BJ (cell line): ENCODE data around the gene KLF5. TPM values are rescaled to one million over a fixed set of nuclear protein-coding genes. Genes with fewer than 3 reads are reported as not detected.

Experiments used
- CTCF ChIA-PET: fragments of 350-600 bp; formaldehyde crosslinking; extraction: SDS; loops from one replicate; lab custom pipeline; 2021; ENCODE audit warnings: antibody characterized with exemption, inconsistent platforms; lab: Yijun Ruan, JAX
- POLR2A ChIA-PET: fragments of 300-600 bp; sonication (Branson Sonifier 250); formaldehyde crosslinking; extraction: SDS; loops from one replicate; lab custom pipeline; 2021; ENCODE audit warnings: antibody characterized with exemption; lab: Charles Lee
- DNase-seq: peaks from one replicate; pipeline ENCODE4 v3.0.0-alpha.2; 2011; ENCODE audit warnings: low read depth
- H3K27me3 ChIP-seq: 2 replicates; pipeline ENCODE4 v1.6.0; 2011; ENCODE audit warnings: low read length; ENCODE audit not compliant: control insufficient read depth, insufficient read depth
- H3K36me3 ChIP-seq: 2 replicates; pipeline ENCODE4 v1.5.1; 2011; ENCODE audit warnings: low read length; ENCODE audit not compliant: control insufficient read depth, insufficient read depth
- H3K4me3 ChIP-seq: 2 replicates; pipeline ENCODE4 v1.5.1; 2011; ENCODE audit warnings: low read depth, mild to moderate bottlenecking, control low read depth, low read length
- CTCF ChIP-seq: IDR thresholded peaks from 2 replicates; pipeline ENCODE4 v1.5.1; 2011; ENCODE audit warnings: low read depth, mild to moderate bottlenecking, control low read depth, inconsistent platforms, low read length, moderate library complexity; ENCODE audit not compliant: insufficient read depth
- polyA plus RNA-seq: library from polyadenylated mRNA; depleted of rRNA; stranded (reverse); fragments of >200 nt; gene quantifications from 2 replicates; pipeline ENCODE4 v1.2.3, GENCODE V29; 2011
- small RNA-seq: library from RNA; depleted of rRNA; stranded (forward); fragments of <200 nt; gene quantifications from one replicate; pipeline ENCODE3, GENCODE V24; 2012; ENCODE audit warnings: low replicate concordance, low read depth; ENCODE audit not compliant: insufficient read length

KLF5 gene
- polyA plus RNA-seq, 1 experiment = 26.7 TPM

DNA sequence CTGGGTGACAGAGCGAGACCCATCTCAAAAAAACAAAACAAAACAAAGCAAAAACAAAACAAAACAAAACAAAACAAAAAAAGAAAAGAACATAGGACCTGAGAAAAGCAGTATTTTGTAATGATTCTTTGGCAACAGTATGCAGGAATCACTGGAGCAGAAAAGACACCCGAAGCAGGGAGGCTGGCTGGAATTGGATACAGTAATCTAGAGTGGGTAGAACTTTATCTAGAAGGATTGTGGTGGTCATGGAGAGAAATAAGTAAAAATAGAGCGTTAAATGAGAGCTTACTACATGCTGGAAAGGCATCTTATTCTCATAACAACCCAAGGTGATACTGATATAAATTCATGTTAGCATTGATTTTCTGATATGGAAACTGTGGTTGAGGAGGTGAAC, 51.2 kb downstream of the KLF5 start:
- no peak for DNase-seq
- Histone ChIP-seq H3K36me3 (no peaks in the 10 kb centered on the region), H3K27me3 (no peaks in the 10 kb centered on the region), H3K4me3 (no peak overlapping the region)
- POLR2A ChIA-PET = no interaction called here
- no peak for TF ChIP-seq CTCF
- CTCF ChIA-PET = no interaction called here

DNA sequence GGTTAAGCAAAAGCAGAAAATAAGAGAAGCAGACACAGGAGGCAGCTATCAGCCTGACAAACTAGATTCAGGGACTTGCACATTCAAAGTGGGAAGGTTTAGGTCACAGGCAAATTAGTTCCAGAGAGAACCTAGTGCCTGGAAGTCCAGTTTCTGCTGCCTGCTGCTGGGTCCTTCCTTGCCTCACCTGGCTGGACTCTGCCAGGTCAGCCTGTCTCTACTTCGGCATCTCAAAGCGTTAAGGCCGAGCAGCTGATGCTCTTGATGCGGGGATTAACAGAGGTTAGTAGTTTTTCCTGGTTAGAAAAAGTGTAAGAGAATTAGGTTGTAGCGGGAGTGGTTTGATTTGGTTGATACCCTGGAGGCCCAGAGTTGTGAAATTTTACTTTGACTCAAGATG, 52.0 kb downstream of the KLF5 start:
- Histone ChIP-seq H3K4me3 (no peak overlapping the region), H3K27me3 (no peaks in the 10 kb centered on the region), H3K36me3 (no peaks in the 10 kb centered on the region)
- TF ChIP-seq CTCF = no peak
- CTCF ChIA-PET = no interaction called here
- DNase-seq = no peak
- POLR2A ChIA-PET = no interaction called here

GRCh38 chr13:73111331-73111730, 52.5 kb downstream of the KLF5 start:
- DNase-seq = no peak
- CTCF ChIA-PET = interaction anchor here (1.1 kb wide), 1 partner anchor 22 kb away, joined by 3 read pairs; no protein-coding TSS in a partner anchor
- no peak for TF ChIP-seq CTCF
- H3K36me3 ChIP-seq = no peaks in the 10 kb centered on the region
- POLR2A ChIA-PET = no interaction called here
- H3K27me3 ChIP-seq = no peaks in the 10 kb centered on the region
- no peak overlapping the region for H3K4me3 ChIP-seq

DNA sequence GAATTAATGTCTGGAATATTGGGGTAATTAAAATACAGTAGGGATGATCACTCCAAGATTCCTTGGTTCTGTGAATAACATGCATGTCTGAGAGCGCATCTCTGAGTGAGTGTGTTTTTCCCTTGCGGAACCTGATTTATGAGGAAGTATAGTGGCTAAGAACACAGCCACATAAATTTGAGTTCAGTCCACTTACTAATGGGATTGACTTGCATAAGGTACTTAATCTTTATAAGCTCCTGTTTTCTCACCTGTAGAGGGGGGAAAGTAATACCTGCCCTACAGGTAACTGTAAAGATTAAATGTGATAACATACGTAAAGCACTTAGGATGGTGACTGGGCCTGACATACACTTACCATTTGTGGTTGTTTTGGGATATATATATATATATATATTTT, 60.8 kb downstream of the KLF5 start:
- POLR2A ChIA-PET = no interaction called here
- Histone ChIP-seq H3K4me3 (no peak overlapping the region), H3K36me3 (no peaks in the 10 kb centered on the region), H3K27me3 (no peaks in the 10 kb centered on the region)
- TF ChIP-seq CTCF = no peak
- CTCF ChIA-PET = interaction anchor here (1.2 kb wide), 1 partner anchor 15 kb away, joined by 4 read pairs; no protein-coding TSS in a partner anchor
- DNase-seq = no peak

Small RNAs within 50 kb of the gene (small RNA-seq; reads per million reads assigned to genes)
- gene RNU6-66P = not detected
